Right lobe of liver (tissue), 6 donors: ENCODE data around the gene GLP1R. TPM values are rescaled to one million over a fixed set of nuclear protein-coding genes. Genes with fewer than 3 reads are reported as not detected.

Experiments
- ATAC-seq, 4 donors: fragments of 200-7000 bp; cut with Tn5 transposase; one replicate each; pipeline ENCODE4 v1.9.1; 2020; ENCODE audit warnings: mild to moderate bottlenecking in 4 of 4, moderate library complexity in 4 of 4
- DNase-seq, 3 donors: peaks; one replicate each; pipeline ENCODE4 v3.0.0-alpha.2; 2020
- H3K27ac ChIP-seq, 3 donors: fragments of 200-600 bp; one replicate each; pipeline ENCODE4 v1.8.0; 2022
- H3K27me3 ChIP-seq, 2 donors: fragments of 200-600 bp; one replicate each; pipeline ENCODE4 v1.8.0; 2022
- H3K36me3 ChIP-seq, 4 donors: fragments of 200-600 bp; sonication (generic) in 1 of 4; one replicate each; pipeline versions ENCODE4 v1.5.1 to v1.8.0; 2017 to 2022; ENCODE audit warnings: control low read depth in 1 of 4
- H3K4me1 ChIP-seq, 4 donors: fragments of 200-600 bp; sonication (generic) in 1 of 4; one replicate each; pipeline versions ENCODE4 v1.5.1 to v1.8.0; 2017 to 2022; ENCODE audit warnings: control low read depth in 1 of 4
- H3K4me3 ChIP-seq, 3 donors: fragments of 200-600 bp; one replicate each; pipeline ENCODE4 v1.8.0; 2022
- H3K9me3 ChIP-seq, 4 donors: fragments of 200-600 bp; sonication (generic) in 1 of 4; one replicate each; pipeline versions ENCODE4 v1.5.1 to v1.8.0; 2017 to 2022; ENCODE audit warnings: control low read depth in 1 of 4
- CTCF ChIP-seq, 4 donors: fragments of 200-600 bp in 3 of 4; fragments of 450-650 bp in 1 of 4; IDR thresholded peaks; one replicate each; pipeline versions ENCODE4 v1.5.1 to v1.8.0; 2016 to 2022; ENCODE audit warnings: antibody characterized with exemption in 4 of 4, mild to moderate bottlenecking in 2 of 4
- POLR2A ChIP-seq: fragments of 450-650 bp; IDR thresholded peaks from one replicate; pipeline ENCODE4 v1.6.1; 2017; ENCODE audit warnings: antibody characterized with exemption, mild to moderate bottlenecking
- WGBS: methylation state at CpG from one replicate; pipeline ENCODE4 v1.1.6; 2018; ENCODE audit warnings: low coverage, low lambda C conversion rate; ENCODE audit not compliant: insufficient coverage; ENCODE audit errors: missing lambda C conversion rate; 5-methylcytosine and 5-hydroxymethylcytosine counted together
- intact Hi-C, 2 donors: fragments of 100-400 bp; cut with DNase I; formaldehyde crosslinking; loops; one replicate each; pipeline versions ENCODE4 v1.11.2 to v1.14.1; 2022
- total RNA-seq, 6 experiments: library from RNA; depleted of rRNA in 2 of 6; stranded (reverse); fragments of >200 nt in 2 of 6; fragmentation: NEBNext Ultra II Directional in 3 of 6; extraction: Animal tissue kit (Norgen Biotek cat#: 25700) in 3 of 6; gene quantifications; one replicate each; pipeline versions ENCODE4 v1.1.0 to v1.2.4, GENCODE V29; 2016 to 2023
- donor health status: DM: no; HTN: yes; CAD: no.
- donor health status: DM: no; HTN: no; CAD: no.
- donor health status: DM: no; HTN: no; CAD: no.
- donor health status: DM: no; HTN: yes; CAD: no.
- donor health status: DM: no; HTN: yes; CAD: no.

Gene GLP1R
- total RNA-seq, 6 experiments from 2014 or later, result not detected

GRCh38 chr6:39100358-39100757 is 51.8 kb downstream of the GLP1R start:
- no peak for DNase-seq
- Histone ChIP-seq H3K27ac (no peak overlapping the region), H3K4me3 (no peak overlapping the region), H3K27me3 (no peaks in the 10 kb centered on the region), H3K4me1 (peaks cover 0 to 7% (median 0%) of the 10 kb centered on the region in 4 donors), H3K9me3 (no peaks in the 10 kb centered on the region), H3K36me3 (no peaks in the 10 kb centered on the region)
- intact Hi-C loops, result no loop called here
- 60% methylated on average over 3 of the region's 3 CpGs for WGBS
- no peak for ATAC-seq
- TF ChIP-seq CTCF (IDR thresholded peaks at IDR 0.05) (no peak), POLR2A (no peak)

- Histone ChIP-seq H3K36me3 (no peaks in the 10 kb centered on the region), H3K27me3 (no peaks in the 10 kb centered on the region), H3K4me1 (no peaks in the 10 kb centered on the region), H3K9me3 (no peaks in the 10 kb centered on the region), H3K4me3 (no peak overlapping the region), H3K27ac (no peak overlapping the region)
- peak in 3 of 4 donors; percentile 50 to 73 (median 53) for ATAC-seq
- no peak for DNase-seq
- intact Hi-C loops, result no loop called here
- TF ChIP-seq POLR2A, result no peak
- peak in 1 of 4 donors; percentile 31 for TF ChIP-seq CTCF (IDR thresholded peaks at IDR 0.05)
- WGBS, result 57% methylated on average over 11 of the region's 12 CpGs
Observed at GRCh38 chr6:39102071-39102820, 53.7 kb downstream of the GLP1R start.

GRCh38 chr6:39102821-39103136 is 54.2 kb downstream of the GLP1R start:
- DNase-seq (no peak), ATAC-seq (no peak)
- Histone ChIP-seq H3K9me3 (no peaks in the 10 kb centered on the region), H3K4me1 (no peaks in the 10 kb centered on the region), H3K27ac (no peak overlapping the region), H3K4me3 (no peak overlapping the region), H3K36me3 (no peaks in the 10 kb centered on the region), H3K27me3 (no peaks in the 10 kb centered on the region)
- 100% methylated on average over 1 of the region's 1 CpG for WGBS
- intact Hi-C loops, result no loop called here
- no peak for TF ChIP-seq POLR2A

- TF ChIP-seq CTCF (IDR thresholded peaks at IDR 0.05), result no peak
- no peak for TF ChIP-seq POLR2A
- no peaks in the 10 kb centered on the region for H3K27me3 ChIP-seq
- no peaks in the 10 kb centered on the region for H3K9me3 ChIP-seq
- 80% methylated on average over 4 of the region's 4 CpGs for WGBS
- DNase-seq, result no peak
- H3K36me3 ChIP-seq, result no peaks in the 10 kb centered on the region
- H3K4me1 ChIP-seq, result no peaks in the 10 kb centered on the region
- ATAC-seq, result no peak
- H3K27ac ChIP-seq, result no peak overlapping the region
- no peak overlapping the region for H3K4me3 ChIP-seq
- intact Hi-C loops, result no loop called here
Observed at GRCh38 chr6:39104528-39104927, 55.9 kb downstream of the GLP1R start.

- Histone ChIP-seq H3K27ac (no peak overlapping the region), H3K4me3 (no peak overlapping the region), H3K4me1 (no peaks in the 10 kb centered on the region), H3K36me3 (no peaks in the 10 kb centered on the region), H3K9me3 (no peaks in the 10 kb centered on the region), H3K27me3 (no peaks in the 10 kb centered on the region)
- DNase-seq (no peak), ATAC-seq (no peak)
- WGBS, result 64% methylated on average over 4 of the region's 4 CpGs
- TF ChIP-seq POLR2A, result no peak
- no peak for TF ChIP-seq CTCF (IDR thresholded peaks at IDR 0.05)
- intact Hi-C loops, result no loop called here
Observed at GRCh38 chr6:39107034-39107433, 58.5 kb downstream of the GLP1R start.
